ENCODE data around the gene HIP1. TPM values are rescaled to one million over a fixed set of nuclear protein-coding genes. Genes with fewer than 3 reads are reported as not detected.
"Not testable (repeated sequence)": the region's sequence is repeated elsewhere in the genome, so short reads cannot be mapped to it uniquely, and the experiment has no call there.

Gene HIP1
- total RNA-seq, 1 donor from 2014 or later: 12.5 TPM

DNA sequence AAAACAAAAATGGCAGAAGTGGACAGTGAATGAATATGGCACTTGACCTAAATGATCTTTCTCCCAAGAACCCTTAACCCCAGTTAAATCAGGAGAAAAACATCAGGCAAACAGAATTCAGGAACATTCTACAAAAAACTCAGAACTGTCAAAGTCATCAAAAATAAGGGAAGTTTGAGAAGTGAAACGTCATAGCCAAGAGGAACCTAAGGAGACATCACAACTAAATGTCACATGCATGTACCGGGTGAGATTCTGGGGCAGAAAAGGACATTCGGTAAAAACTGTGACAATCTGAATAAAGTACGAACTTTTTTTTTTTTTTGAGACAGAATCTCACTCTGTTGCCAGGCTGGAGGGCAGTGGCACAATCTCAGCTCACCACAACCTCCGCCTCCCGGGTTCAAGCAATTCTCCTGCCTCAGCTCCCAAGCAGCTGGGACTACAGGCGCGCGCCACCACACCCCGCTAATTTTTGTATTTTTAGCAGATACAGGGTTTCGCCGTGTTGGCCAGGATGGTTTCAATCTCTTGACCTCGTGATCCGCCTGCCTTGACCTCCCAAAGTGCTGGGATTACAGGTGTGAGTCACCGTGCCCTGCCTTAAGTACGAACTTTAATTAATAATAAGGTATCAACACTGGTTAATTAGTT, 169.0 kb downstream of the HIP1 start:
- H3K27me3 ChIP-seq (ENCODE audit: control insufficient read depth in 3 of 3, insufficient read depth in 3 of 3, low read length in 3 of 3); H3K9me3 ChIP-seq (ENCODE audit: control insufficient read depth in 3 of 3, low read length in 3 of 3); H3K4me3 ChIP-seq (ENCODE audit: low read length in 3 of 3); H3K4me1 ChIP-seq (ENCODE audit: control insufficient read depth in 3 of 3, insufficient read depth in 3 of 3, low read length in 3 of 3); H3K9ac ChIP-seq (ENCODE audit: low read depth in 1 of 3, low read length in 3 of 3): not testable (repeated sequence)
- Histone ChIP-seq H3K36me3 (ENCODE audit: control insufficient read depth in 3 of 3, insufficient read depth in 3 of 3, low read length in 3 of 3) (peaks cover 8 to 17% (median 11%) of the 10 kb centered on the region in 3 donors), H3K27ac (ENCODE audit: low read depth, low read length) (peak overlapping the region; percentile 47)

DNA sequence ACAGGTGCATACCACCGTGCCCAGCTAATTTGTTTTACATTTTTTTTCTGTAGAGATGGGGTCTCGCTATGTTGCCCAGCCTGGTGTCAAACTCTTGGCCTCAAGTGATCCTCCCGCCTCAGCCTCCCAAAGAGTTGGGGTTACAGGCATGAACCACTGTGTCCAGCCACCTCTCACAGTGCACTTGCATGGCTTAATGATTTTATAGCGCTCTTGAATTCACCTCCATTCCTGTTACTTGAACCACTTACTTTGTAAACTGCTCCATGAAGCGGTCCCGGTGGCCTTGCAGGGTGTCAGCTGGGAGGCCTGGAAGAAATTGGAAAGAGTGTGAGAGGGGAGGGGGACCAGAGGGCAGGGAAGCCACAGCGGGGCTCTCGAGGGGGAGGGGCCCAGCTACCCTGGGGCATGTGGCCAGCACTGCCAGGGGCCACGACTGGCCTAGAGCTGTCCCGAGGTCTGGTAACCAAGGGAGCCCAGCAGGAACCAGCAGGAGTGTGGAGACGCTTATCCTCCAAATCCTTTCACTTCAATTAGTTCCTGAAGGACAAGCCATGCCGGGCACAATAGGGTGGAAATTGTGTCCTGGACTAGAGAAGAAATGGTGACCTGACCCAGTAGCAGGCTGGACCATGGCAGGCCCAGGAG, 170.7 kb downstream of the HIP1 start:
- H3K36me3 ChIP-seq (ENCODE audit: control insufficient read depth in 3 of 3, insufficient read depth in 3 of 3, low read length in 3 of 3): peaks cover 4 to 13% (median 4%) of the 10 kb centered on the region in 3 donors
- H3K4me1 ChIP-seq (ENCODE audit: control insufficient read depth in 3 of 3, insufficient read depth in 3 of 3, low read length in 3 of 3): peaks cover 0 to 5% (median 0%) of the 10 kb centered on the region in 3 donors

DNA sequence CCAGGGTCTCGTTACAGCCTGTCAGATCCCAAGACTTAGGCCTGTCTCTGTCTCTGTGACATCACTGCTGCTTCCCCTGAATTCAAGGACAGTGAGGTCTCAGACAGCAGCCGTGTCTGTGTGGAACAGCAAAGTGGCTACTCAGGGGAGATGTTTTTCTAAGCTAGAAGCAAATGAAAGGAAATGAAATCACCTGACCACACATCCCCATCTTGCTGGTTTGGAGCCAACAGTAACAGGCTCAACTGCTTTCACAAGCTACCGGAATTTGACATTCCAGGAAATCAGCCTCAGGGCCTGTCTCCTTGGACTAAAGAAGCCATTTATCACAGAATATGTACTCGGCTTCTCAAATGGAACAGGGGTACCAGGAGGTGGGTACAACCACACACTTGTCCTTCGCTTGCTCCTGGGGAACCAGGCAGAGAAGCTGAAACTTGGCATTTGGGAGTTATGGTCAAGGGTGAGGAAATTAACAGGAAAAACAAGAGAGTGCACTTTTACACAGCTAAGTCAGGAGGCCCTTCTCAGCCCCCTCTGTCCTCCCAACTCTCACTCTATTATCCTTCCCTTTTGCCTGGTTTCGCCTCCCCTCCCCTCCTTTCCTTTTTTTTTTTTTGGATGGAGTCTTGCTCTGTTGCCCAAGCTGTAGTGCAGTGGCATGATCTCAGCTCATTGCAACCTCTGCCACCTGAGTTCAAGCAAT, 173.5 kb downstream of the HIP1 start:
- H3K4me1 ChIP-seq (ENCODE audit: control insufficient read depth in 3 of 3, insufficient read depth in 3 of 3, low read length in 3 of 3): peaks cover 0 to 5% (median 0%) of the 10 kb centered on the region in 3 donors
- H3K4me3 ChIP-seq (ENCODE audit: low read length in 3 of 3): no peak overlapping the region
- peaks cover 8 to 17% (median 16%) of the 10 kb centered on the region in 3 donors for H3K36me3 ChIP-seq (ENCODE audit: control insufficient read depth in 3 of 3, insufficient read depth in 3 of 3, low read length in 3 of 3)
- H3K9ac ChIP-seq (ENCODE audit: low read depth in 1 of 3, low read length in 3 of 3): peak overlapping the region in 1 of 3 donors; percentile 60
- no peaks in the 10 kb centered on the region for H3K27me3 ChIP-seq (ENCODE audit: control insufficient read depth in 3 of 3, insufficient read depth in 3 of 3, low read length in 3 of 3)
- H3K9me3 ChIP-seq (ENCODE audit: control insufficient read depth in 3 of 3, low read length in 3 of 3): no peaks in the 10 kb centered on the region
- peak overlapping the region; percentile 59 for H3K27ac ChIP-seq (ENCODE audit: low read depth, low read length)

More for the DNA sequence above, 170.7 kb downstream of the HIP1 start:
- H3K27ac ChIP-seq (ENCODE audit: low read depth, low read length): no peak overlapping the region
- no peak overlapping the region for H3K4me3 ChIP-seq (ENCODE audit: low read length in 3 of 3)
- H3K27me3 ChIP-seq (ENCODE audit: control insufficient read depth in 3 of 3, insufficient read depth in 3 of 3, low read length in 3 of 3): no peaks in the 10 kb centered on the region
- no peak overlapping the region for H3K9ac ChIP-seq (ENCODE audit: low read depth in 1 of 3, low read length in 3 of 3)
- H3K9me3 ChIP-seq (ENCODE audit: control insufficient read depth in 3 of 3, low read length in 3 of 3): no peaks in the 10 kb centered on the region

DNA sequence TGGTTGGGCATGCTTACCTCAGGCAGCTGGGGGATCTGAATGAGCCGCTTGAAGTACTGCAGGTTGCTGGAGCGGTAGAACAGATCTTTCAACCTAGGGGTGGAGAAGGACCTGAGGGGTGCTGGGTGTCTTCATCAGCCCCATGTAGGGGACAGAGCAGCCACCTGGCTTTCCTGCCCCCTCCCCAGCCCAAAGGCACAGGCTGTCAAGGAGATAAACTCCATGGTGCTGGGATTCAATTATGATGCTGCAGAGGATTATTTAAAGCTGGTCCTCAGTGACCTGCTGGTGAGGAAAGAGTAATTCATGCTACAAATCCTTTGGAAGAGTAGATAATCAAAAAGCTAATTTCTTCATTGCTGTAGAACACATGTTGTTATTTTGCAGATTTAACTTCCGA, 175.6 kb downstream of the HIP1 start:
- Histone ChIP-seq H3K4me1 (ENCODE audit: control insufficient read depth in 3 of 3, insufficient read depth in 3 of 3, low read length in 3 of 3) (peaks cover 0 to 5% (median 0%) of the 10 kb centered on the region in 3 donors), H3K27ac (ENCODE audit: low read depth, low read length) (no peak overlapping the region), H3K27me3 (ENCODE audit: control insufficient read depth in 3 of 3, insufficient read depth in 3 of 3, low read length in 3 of 3) (no peaks in the 10 kb centered on the region), H3K9ac (ENCODE audit: low read depth in 1 of 3, low read length in 3 of 3) (no peak overlapping the region), H3K36me3 (ENCODE audit: control insufficient read depth in 3 of 3, insufficient read depth in 3 of 3, low read length in 3 of 3) (peaks cover 8 to 20% (median 18%) of the 10 kb centered on the region in 3 donors), H3K9me3 (ENCODE audit: control insufficient read depth in 3 of 3, low read length in 3 of 3) (no peaks in the 10 kb centered on the region), H3K4me3 (ENCODE audit: low read length in 3 of 3) (no peak overlapping the region)

DNA sequence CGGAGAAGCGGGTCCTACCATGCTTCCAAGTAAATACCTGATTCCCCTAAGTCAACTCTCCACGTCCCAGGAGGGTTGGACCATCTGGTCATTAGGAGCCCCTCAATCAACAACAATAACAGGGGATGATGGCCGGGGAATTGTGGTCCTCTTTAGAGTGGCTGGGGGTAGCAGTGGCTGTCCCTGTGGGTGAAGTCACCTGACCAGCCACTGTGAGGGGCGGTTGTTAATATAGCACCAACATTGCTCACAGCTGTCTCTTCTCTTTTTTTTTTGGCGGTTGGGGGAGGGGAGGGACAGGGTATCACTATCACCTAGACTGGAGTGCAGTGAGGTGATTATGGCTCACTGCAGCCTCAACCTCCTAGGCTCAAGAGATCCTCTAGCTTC, 178.8 kb downstream of the HIP1 start:
- no peaks in the 10 kb centered on the region for H3K4me1 ChIP-seq (ENCODE audit: control insufficient read depth in 3 of 3, insufficient read depth in 3 of 3, low read length in 3 of 3)
- H3K9ac ChIP-seq (ENCODE audit: low read depth in 1 of 3, low read length in 3 of 3): no peak overlapping the region
- no peaks in the 10 kb centered on the region for H3K9me3 ChIP-seq (ENCODE audit: control insufficient read depth in 3 of 3, low read length in 3 of 3)
- no peaks in the 10 kb centered on the region for H3K27me3 ChIP-seq (ENCODE audit: control insufficient read depth in 3 of 3, insufficient read depth in 3 of 3, low read length in 3 of 3)
- no peak overlapping the region for H3K27ac ChIP-seq (ENCODE audit: low read depth, low read length)
- no peak overlapping the region for H3K4me3 ChIP-seq (ENCODE audit: low read length in 3 of 3)
- H3K36me3 ChIP-seq (ENCODE audit: control insufficient read depth in 3 of 3, insufficient read depth in 3 of 3, low read length in 3 of 3): peaks cover 17 to 37% (median 33%) of the 10 kb centered on the region in 3 donors

DNA sequence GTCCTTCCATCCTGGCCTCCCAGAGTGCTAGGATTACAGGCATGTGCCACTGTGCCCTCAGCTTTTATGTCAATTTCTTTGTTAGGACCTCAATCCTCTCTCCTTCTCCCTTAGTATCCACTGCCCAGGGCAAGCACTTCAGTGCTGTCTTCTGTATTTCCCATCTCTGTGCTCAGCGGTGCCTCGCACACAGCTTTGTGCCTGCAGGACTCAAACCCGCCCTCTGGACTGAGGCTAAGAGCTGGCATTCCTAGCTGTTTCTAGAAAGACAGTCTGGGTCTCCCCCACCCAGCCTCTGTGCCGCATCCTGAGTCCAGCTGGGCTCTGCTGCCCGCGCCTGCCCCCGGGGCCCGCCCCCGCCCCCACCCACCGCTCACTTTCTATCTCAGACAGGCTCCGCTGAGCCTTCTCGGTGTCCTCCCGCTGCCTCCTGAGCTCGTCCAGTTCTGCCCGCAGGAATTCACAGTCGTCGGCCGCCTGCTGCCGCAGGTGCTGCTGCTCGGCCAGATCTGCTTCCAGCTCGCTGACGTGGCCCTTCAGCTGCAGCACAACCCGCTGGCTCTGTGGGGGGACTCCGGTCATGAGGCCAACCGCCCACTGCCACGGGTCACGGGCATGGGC, 179.3 kb downstream of the HIP1 start:
- no peaks in the 10 kb centered on the region for H3K27me3 ChIP-seq (ENCODE audit: control insufficient read depth in 3 of 3, insufficient read depth in 3 of 3, low read length in 3 of 3)
- no peaks in the 10 kb centered on the region for H3K4me1 ChIP-seq (ENCODE audit: control insufficient read depth in 3 of 3, insufficient read depth in 3 of 3, low read length in 3 of 3)
- no peaks in the 10 kb centered on the region for H3K9me3 ChIP-seq (ENCODE audit: control insufficient read depth in 3 of 3, low read length in 3 of 3)
- no peak overlapping the region for H3K27ac ChIP-seq (ENCODE audit: low read depth, low read length)
- no peak overlapping the region for H3K9ac ChIP-seq (ENCODE audit: low read depth in 1 of 3, low read length in 3 of 3)
- H3K36me3 ChIP-seq (ENCODE audit: control insufficient read depth in 3 of 3, insufficient read depth in 3 of 3, low read length in 3 of 3): peaks cover 18 to 39% (median 33%) of the 10 kb centered on the region in 3 donors
- no peak overlapping the region for H3K4me3 ChIP-seq (ENCODE audit: low read length in 3 of 3)

DNA sequence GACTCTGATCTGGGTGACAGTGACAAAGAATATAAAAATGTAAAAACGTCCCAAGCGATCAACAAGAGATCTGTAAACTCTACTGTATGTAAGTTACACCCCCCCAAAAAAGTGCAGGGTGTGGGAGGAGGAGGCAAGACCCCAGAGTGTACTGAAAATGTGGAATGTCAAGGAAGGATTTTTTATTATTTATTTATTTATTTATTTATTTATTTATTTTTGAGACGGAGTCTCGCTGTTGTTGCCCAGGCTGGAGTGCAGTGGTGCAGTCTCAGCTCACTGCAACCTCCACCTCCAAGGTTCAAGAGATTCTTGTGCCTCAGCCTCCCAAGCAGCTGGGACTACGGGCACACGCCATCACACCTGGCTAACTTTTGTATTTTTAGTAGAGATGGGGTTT, 181.9 kb downstream of the HIP1 start:
- H3K9ac ChIP-seq (ENCODE audit: low read depth in 1 of 3, low read length in 3 of 3); H3K4me1 ChIP-seq (ENCODE audit: control insufficient read depth in 3 of 3, insufficient read depth in 3 of 3, low read length in 3 of 3); H3K4me3 ChIP-seq (ENCODE audit: low read length in 3 of 3); H3K27ac ChIP-seq (ENCODE audit: low read depth, low read length); H3K27me3 ChIP-seq (ENCODE audit: control insufficient read depth in 3 of 3, insufficient read depth in 3 of 3, low read length in 3 of 3); H3K9me3 ChIP-seq (ENCODE audit: control insufficient read depth in 3 of 3, low read length in 3 of 3): not testable (repeated sequence)
- peaks cover 21 to 43% (median 39%) of the 10 kb centered on the region in 3 donors for H3K36me3 ChIP-seq (ENCODE audit: control insufficient read depth in 3 of 3, insufficient read depth in 3 of 3, low read length in 3 of 3)

DNA sequence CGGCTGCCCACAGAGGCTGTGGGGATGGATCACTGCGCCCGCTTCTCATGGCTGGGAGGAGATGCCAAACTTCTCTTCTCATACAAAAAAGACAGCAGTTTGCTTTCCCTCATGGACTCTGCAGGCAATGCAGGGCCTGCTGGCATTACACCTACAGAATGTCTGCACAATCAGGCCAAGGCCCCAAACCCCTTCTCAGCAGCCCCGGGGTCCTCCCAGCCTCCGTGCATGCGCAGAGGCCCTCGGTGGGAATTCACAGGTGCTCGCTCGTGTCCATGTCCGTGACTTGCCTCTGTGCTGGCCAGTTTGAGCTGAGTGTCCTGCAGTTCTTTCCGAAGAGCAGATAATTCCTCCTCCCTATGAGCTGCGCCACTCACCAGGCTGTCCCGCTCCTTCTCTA, 183.0 kb downstream of the HIP1 start:
- Histone ChIP-seq H3K36me3 (ENCODE audit: control insufficient read depth in 3 of 3, insufficient read depth in 3 of 3, low read length in 3 of 3) (peaks cover 19 to 40% (median 37%) of the 10 kb centered on the region in 3 donors), H3K9me3 (ENCODE audit: control insufficient read depth in 3 of 3, low read length in 3 of 3) (no peaks in the 10 kb centered on the region)

DNA sequence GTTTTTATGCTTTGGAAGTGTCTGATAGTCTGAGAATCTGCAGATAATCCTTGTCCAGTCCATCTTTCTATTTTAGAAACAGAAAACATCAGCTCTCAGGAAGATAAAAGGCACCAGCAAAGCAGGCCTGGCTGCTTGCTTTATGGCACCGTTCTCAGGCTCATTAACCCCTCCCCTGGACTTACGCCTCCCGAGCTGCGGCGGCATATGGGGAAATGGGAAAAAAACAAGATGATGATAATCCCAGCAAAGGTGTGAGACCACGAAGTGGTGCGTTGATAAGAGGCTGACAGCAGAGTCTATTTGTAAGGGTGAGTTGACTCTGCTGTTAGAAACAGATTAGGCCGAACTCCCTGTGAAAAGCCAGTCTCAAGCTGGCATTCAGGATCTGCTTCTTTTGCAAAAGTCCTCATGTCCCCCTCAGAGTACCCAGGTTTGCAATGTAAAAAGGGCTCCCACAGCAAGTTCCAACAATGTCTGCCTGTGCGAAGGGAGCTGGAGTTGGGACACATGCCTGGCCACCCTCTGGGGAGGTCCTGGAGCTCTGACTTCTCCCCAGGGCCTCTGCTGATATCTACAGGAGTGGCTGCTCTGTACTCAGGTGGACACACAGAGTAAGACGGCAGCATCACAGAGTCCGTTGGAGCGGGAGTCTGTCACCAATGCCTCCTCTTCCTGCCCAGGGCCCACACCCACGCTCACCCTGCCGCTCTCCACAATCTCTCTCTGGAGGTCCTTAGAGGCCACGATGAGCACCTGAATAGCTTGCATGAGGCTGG, 192.3 kb downstream of the HIP1 start:
- no peaks in the 10 kb centered on the region for H3K9me3 ChIP-seq (ENCODE audit: control insufficient read depth in 3 of 3, low read length in 3 of 3)
- H3K27me3 ChIP-seq (ENCODE audit: control insufficient read depth in 3 of 3, insufficient read depth in 3 of 3, low read length in 3 of 3): no peaks in the 10 kb centered on the region
- H3K9ac ChIP-seq (ENCODE audit: low read depth in 1 of 3, low read length in 3 of 3): no peak overlapping the region
- no peak overlapping the region for H3K4me3 ChIP-seq (ENCODE audit: low read length in 3 of 3)
- H3K36me3 ChIP-seq (ENCODE audit: control insufficient read depth in 3 of 3, insufficient read depth in 3 of 3, low read length in 3 of 3): peaks cover 19 to 42% (median 27%) of the 10 kb centered on the region in 3 donors
- H3K27ac ChIP-seq (ENCODE audit: low read depth, low read length): no peak overlapping the region
- no peaks in the 10 kb centered on the region for H3K4me1 ChIP-seq (ENCODE audit: control insufficient read depth in 3 of 3, insufficient read depth in 3 of 3, low read length in 3 of 3)

More for the DNA sequence above, 183.0 kb downstream of the HIP1 start:
- Histone ChIP-seq H3K27me3 (ENCODE audit: control insufficient read depth in 3 of 3, insufficient read depth in 3 of 3, low read length in 3 of 3) (no peaks in the 10 kb centered on the region), H3K4me3 (ENCODE audit: low read length in 3 of 3) (no peak overlapping the region), H3K4me1 (ENCODE audit: control insufficient read depth in 3 of 3, insufficient read depth in 3 of 3, low read length in 3 of 3) (no peaks in the 10 kb centered on the region), H3K27ac (ENCODE audit: low read depth, low read length) (no peak overlapping the region), H3K9ac (ENCODE audit: low read depth in 1 of 3, low read length in 3 of 3) (no peak overlapping the region)

Measured in skeletal muscle tissue (tissue), 4 donors.